Cardiac fibroblast (primary cell): ENCODE data around the gene HOXD9.

Experiments used
- DNase-seq, 2 donors: peaks; one replicate each; pipeline versions ENCODE4 v3.0.0 to v3.0.0-alpha.2; 2010; ENCODE audit warnings: low read depth in 2 of 2
- H3K4me3 ChIP-seq, 2 donors: replicated peaks in 1 of 2; 1 replicate in 1 of 2; 2 replicates in 1 of 2; pipeline ENCODE4 v1.5.1; 2011; ENCODE audit warnings: low read depth in 2 of 2, low read length in 2 of 2, mild to moderate bottlenecking in 2 of 2, moderate library complexity in 1 of 2
- CTCF ChIP-seq: IDR thresholded peaks from one replicate; pipeline ENCODE4 v1.5.1; 2011; ENCODE audit warnings: low read depth, mild to moderate bottlenecking, low read length, inconsistent platforms

HOXD9 gene

DNA sequence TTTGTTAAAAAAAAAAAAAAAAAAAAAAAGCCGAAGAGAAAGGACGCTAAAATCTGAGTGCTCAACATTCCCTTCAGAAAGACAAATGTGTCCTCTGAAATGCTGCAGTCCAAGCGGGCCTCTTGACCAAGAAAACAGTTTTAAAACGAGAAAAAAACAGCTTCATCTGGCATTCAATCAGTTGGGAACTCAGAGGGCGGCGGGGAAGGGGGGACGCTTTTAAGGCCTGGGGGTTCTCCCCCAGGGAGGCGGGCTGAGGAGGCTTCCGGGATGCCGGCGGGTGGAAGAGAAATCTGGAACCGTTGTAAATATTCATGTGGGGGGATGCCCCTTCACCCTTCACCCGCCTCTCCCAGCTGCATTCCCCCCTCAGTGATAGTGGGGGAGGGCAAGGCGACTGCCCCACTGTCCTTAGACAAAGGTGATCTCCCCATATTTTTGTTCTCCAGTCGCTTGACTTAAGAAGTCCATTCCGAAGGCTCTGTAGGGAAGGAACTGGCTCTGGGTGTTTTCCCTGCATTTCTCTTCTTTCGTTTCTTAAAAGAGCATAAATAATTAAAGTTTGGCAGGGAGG lies 18.7 kb upstream of the HOXD9 start:
- TF ChIP-seq CTCF, result no peak
- no peak for DNase-seq
- no peak overlapping the region for H3K4me3 ChIP-seq

DNA sequence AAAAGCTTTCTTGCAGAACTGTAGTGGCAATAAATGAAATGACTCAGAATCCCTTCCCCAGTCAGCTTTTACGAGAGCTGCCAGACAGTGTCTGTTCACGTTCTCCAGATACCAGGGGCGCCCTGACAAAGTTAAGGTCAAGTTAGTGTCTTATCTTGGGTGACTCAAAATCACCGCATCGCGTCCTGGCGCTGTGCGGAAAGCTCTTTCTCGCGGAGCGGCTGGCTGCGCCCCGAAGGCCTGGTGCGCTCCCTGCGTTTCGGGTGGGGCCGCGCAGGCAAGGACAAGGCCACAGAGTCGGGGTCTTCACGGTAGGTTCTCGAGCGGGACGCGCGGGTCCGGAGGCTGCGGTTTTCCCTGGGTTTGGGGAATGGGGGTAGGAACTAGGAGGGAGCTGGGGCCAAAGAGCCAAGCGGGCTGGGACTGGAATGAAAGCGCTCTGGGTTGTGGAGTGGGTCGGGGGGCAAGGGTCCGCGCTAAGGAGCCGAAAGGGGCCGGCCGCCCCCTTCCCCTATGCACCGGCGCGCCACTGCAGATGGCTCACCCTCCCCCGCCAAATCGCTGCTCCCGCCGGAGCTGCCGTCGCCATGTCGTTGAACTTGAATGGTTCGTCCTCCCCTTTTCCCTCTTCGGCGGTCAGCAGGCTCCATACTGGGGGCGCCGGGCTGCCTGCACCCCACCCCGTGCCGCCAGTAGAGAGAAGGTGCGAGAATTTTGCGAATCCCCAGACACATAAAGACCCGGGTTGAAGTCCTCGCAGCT lies 18.0 kb upstream of the HOXD9 start:
- no peak for TF ChIP-seq CTCF
- no peak overlapping the region for H3K4me3 ChIP-seq
- no peak for DNase-seq

GRCh38 chr2:176105078-176105729 lies 17.3 kb upstream of the HOXD9 start:
- no peak overlapping the region for H3K4me3 ChIP-seq
- DNase-seq, result no peak
- no peak for TF ChIP-seq CTCF

DNA sequence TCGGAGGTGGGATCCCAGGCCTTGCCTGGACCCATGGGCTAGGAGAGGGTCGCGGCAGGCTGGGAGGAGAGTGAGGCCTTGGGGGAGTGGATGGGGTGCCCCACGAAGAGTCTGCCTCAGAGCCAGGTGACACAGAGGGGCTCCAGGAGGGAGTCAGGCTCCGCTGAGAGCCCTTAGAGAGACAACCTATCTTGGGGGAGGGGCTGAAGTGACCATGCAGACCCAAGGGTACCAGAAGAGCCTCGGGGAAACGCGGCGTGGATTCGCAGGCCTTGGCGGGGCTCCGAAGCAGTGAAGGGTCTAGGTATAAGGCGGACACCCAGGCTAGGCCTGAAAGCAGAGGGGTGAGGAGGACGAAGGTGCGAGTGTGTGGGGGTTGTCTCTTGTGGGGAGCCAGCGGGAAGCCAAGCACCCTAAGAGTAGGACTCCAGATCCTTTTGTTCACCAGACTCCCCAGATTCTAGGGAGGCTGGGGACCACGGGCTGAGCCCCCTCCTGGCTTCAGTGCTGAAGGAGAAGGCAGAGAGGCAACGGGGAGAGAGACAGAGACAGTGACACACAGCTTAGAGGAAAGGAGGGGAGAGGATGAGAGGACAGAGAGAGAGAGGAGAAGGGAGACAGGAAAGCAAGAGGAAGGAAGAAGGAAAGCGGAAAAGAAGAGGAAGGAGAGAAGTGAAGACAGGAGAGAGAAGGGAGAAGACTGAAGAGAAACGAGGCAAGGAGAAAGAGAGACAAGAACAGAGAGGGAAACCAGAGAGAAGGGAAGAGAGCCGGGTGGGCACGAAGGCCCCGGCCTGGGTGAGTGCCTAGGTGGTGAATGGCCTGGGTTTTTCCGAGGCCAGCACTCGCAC lies 16.6 kb upstream of the HOXD9 start:
- H3K4me3 ChIP-seq, result no peak overlapping the region
- TF ChIP-seq CTCF, result no peak
- no peak for DNase-seq

GRCh38 chr2:176106581-176107539 lies 15.7 kb upstream of the HOXD9 start, which contains the start of gene HOXD11:
TSS of gene HOXD11 (plus strand) at chr2:176107280. CDS start at chr2:176107356, 76 bp downstream.
- no peak within 1 kb of the TSS for H3K4me3 ChIP-seq
- peak in 1 of 2 donors; percentile 24 for DNase-seq
- no peak for TF ChIP-seq CTCF
